ENCODE measurements around the gene FGF19. TPM values are rescaled to one million over a fixed set of nuclear protein-coding genes. Genes with fewer than 3 reads are reported as not detected.

Gene FGF19
- total and polyA plus RNA-seq, 9 of the 15 experiments (the other 6 are each of a cell fraction or from before 2014, with no cell fraction given) = 0.11 TPM; not detected in 8

DNA sequence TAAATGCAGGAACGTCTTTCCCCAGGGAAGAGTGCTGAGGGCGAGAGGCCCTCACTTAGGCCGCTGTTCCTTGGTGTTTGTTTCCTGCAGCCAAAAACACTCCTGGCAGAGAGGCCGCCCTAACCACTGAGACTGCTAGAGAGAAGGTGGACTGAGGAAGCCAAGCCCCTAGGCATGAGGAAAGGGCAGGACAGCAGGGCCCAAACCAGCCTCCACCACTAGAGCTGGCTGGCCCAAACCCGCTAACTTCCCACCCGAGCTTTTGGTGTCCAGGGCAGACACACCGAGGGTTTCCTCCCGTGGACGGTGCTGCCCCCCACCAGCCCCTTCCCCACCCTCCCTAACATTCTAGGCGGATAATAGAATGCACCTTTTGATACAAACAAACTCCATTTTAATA, 6.0 kb downstream of the FGF19 start:
- Histone ChIP-seq H3K36me3 (ENCODE audit: control insufficient read depth, insufficient read depth, low read length) (no peaks in the 10 kb centered on the region), H3K4me1 (replicated peaks in 1 of 2; ENCODE audit: control insufficient read depth in 2 of 2, insufficient read depth in 2 of 2, low read length in 2 of 2) (peaks cover 2 to 12% of the 10 kb centered on the region in 2 experiments; a peak in 3 of 5 replicates), H3K9ac (ENCODE audit: insufficient read depth in 1 of 2, low read depth in 2 of 2, low read length in 2 of 2) (no peak overlapping the region), H3K9me3 (replicated peaks; ENCODE audit: control insufficient read depth, insufficient read depth, low read depth, low read length) (no peaks in the 10 kb centered on the region), H4K20me1 (replicated peaks; ENCODE audit: control insufficient read depth, insufficient read depth, low read length) (no peaks in the 10 kb centered on the region), H2AFZ (ENCODE audit: low read depth, low read length) (no peak overlapping the region), H3K27ac (ENCODE audit: extremely low read depth, low read depth, low read length) (no peak overlapping the region), H3K4me2 (ENCODE audit: insufficient read depth, low read length) (no peak overlapping the region), H3K27me3 (ENCODE audit: control insufficient read depth in 2 of 2, insufficient read depth in 2 of 2, low read length in 2 of 2) (peaks cover 28 to 48% of the 10 kb centered on the region in 2 experiments), H3K4me3 (no peak overlapping the region), H3K9me1 (ENCODE audit: control insufficient read depth, insufficient read depth, low read length) (no peaks in the 10 kb centered on the region), H3K79me2 (ENCODE audit: control insufficient read depth, insufficient read depth, low read length) (no peaks in the 10 kb centered on the region)
- 6% methylated on average over 10 of the region's 10 CpGs for WGBS (ENCODE audit: insufficient coverage, low coverage, missing lambda C conversion rate)
- BruUV-seq (replicated peaks) = no TSS peak
- FAIRE-seq = no peak
- POLR2A ChIA-PET = interaction anchor here (0.9 kb wide), 1 partner anchor 506 kb away, joined by 4 read pairs; no protein-coding TSS in a partner anchor
- CTCF ChIA-PET (ENCODE audit: low intra/inter-chr PET ratio) = no interaction called here
- no peak for DNase-seq (ENCODE audit: extremely low read depth in 1 of 4, low spot score in 3 of 4)
- no peak for ATAC-seq
- in situ Hi-C loops (cut with MboI) = no loop called here
- intact Hi-C loops (cut with micrococcal nuclease) = no loop called here
- TF ChIP-seq ZNF77 (CRISPR knock-in tag; IDR thresholded peaks at IDR 0.05) (no peak), ILF3 (IDR thresholded peaks at IDR 0.05; ENCODE audit: borderline replicate concordance) (no peak), ZKSCAN1 (IDR thresholded peaks at IDR 0.05; ENCODE audit: low read depth, low read length) (no peak), TAF15 (IDR thresholded peaks at IDR 0.05; ENCODE audit: low read depth, low read length) (no peak), NR2C1 (IDR thresholded peaks at IDR 0.05) (no peak), NR2C1 (tag; IDR thresholded peaks at IDR 0.05) (no peak), GTF3C2 (IDR thresholded peaks at IDR 0.05; ENCODE audit: borderline replicate concordance, extremely low read depth, insufficient read length) (no peak), RBFOX2 (IDR thresholded peaks at IDR 0.05; ENCODE audit: low read depth, low read length) (no peak)
- TF ChIP-seq, protein P1, sequence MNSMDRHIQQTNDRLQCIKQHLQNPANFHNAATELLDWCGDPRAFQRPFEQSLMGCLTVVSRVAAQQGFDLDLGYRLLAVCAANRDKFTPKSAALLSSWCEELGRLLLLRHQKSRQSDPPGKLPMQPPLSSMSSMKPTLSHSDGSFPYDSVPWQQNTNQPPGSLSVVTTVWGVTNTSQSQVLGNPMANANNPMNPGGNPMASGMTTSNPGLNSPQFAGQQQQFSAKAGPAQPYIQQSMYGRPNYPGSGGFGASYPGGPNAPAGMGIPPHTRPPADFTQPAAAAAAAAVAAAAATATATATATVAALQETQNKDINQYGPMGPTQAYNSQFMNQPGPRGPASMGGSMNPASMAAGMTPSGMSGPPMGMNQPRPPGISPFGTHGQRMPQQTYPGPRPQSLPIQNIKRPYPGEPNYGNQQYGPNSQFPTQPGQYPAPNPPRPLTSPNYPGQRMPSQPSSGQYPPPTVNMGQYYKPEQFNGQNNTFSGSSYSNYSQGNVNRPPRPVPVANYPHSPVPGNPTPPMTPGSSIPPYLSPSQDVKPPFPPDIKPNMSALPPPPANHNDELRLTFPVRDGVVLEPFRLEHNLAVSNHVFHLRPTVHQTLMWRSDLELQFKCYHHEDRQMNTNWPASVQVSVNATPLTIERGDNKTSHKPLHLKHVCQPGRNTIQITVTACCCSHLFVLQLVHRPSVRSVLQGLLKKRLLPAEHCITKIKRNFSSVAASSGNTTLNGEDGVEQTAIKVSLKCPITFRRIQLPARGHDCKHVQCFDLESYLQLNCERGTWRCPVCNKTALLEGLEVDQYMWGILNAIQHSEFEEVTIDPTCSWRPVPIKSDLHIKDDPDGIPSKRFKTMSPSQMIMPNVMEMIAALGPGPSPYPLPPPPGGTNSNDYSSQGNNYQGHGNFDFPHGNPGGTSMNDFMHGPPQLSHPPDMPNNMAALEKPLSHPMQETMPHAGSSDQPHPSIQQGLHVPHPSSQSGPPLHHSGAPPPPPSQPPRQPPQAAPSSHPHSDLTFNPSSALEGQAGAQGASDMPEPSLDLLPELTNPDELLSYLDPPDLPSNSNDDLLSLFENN (IDR thresholded peaks at IDR 0.05; ENCODE audit: low read depth in 2 of 2, low read length in 2 of 2) = no peak
- TF ChIP-seq, protein P2, sequence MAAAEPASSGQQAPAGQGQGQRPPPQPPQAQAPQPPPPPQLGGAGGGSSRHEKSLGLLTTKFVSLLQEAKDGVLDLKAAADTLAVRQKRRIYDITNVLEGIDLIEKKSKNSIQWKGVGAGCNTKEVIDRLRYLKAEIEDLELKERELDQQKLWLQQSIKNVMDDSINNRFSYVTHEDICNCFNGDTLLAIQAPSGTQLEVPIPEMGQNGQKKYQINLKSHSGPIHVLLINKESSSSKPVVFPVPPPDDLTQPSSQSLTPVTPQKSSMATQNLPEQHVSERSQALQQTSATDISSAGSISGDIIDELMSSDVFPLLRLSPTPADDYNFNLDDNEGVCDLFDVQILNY (CRISPR knock-in tag; IDR thresholded peaks at IDR 0.05) = no peak
